ENCODE results near the gene NHEJ1. TPM values are rescaled to one million over a fixed set of nuclear protein-coding genes. Genes with fewer than 3 reads are reported as not detected.
A peak's percentile ranks its signal among the peaks of the same experiment; 100 is the strongest.

NHEJ1 gene
- total RNA-seq, 3 donors from 2014 or later: 13.4 to 19.8 (median 17.6) TPM

DNA sequence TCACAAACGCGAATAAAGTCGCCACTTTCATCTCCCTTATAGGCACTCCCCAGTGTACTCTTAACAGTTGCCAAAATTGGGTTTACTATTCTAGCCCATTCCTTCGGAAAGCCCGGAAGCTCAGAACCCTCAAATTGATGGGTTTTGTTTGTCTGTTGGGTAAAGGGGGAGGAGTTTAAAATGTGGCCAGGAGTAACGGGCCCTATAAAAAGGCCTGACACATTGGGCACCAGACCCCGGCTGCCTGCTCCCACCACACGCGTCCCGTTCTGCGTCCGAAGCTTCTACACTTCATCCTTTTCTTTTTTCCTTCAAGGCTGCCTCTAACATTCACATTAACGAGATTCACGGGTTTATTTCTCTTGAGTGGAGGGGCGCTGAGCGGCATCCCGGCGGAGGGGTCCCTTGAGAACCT is 837 bp downstream of the NHEJ1 start:
- peak overlapping the region; percentile 67 to 86 (median 72) for H3K4me3 ChIP-seq
- no peaks in the 10 kb centered on the region for H3K36me3 ChIP-seq
- H3K9me3 ChIP-seq: no peaks in the 10 kb centered on the region
- H3K27ac ChIP-seq: peak overlapping the region; percentile 88 to 95
- DNase-seq (ENCODE audit: low spot score in 2 of 2): no peak
- H3K27me3 ChIP-seq: no peaks in the 10 kb centered on the region
- H3K4me1 ChIP-seq: no peaks in the 10 kb centered on the region
- TF ChIP-seq POLR2AphosphoS5 (IDR thresholded peaks at IDR 0.05) (no peak), POLR2A (IDR thresholded peaks at IDR 0.05) (no peak)
- TF ChIP-seq, protein P1, sequence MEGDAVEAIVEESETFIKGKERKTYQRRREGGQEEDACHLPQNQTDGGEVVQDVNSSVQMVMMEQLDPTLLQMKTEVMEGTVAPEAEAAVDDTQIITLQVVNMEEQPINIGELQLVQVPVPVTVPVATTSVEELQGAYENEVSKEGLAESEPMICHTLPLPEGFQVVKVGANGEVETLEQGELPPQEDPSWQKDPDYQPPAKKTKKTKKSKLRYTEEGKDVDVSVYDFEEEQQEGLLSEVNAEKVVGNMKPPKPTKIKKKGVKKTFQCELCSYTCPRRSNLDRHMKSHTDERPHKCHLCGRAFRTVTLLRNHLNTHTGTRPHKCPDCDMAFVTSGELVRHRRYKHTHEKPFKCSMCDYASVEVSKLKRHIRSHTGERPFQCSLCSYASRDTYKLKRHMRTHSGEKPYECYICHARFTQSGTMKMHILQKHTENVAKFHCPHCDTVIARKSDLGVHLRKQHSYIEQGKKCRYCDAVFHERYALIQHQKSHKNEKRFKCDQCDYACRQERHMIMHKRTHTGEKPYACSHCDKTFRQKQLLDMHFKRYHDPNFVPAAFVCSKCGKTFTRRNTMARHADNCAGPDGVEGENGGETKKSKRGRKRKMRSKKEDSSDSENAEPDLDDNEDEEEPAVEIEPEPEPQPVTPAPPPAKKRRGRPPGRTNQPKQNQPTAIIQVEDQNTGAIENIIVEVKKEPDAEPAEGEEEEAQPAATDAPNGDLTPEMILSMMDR (IDR thresholded peaks at IDR 0.05): no peak
- intact Hi-C loops (cut with DNase I; ENCODE audit: low total_unique reads): no loop called here

DNA sequence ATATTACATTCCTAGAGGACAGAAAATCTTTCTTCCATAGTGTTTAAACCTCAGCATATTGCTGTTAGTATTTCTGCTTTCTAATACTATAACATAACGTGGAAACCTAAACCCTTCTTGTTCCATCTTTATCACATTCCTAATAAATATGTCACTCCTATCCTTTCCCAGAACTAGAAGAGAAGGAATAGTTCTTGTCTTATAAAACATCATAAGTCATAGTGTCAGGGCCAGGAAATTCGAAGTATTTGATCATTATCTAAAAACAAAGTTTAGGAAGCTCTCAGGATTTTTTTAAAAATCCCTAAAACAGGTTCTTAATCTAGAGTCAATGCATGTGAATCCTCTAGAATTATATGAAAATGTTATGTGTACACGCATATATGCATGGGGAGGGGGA is 2.0 kb downstream of the NHEJ1 start:
- Histone ChIP-seq H3K4me1 (no peaks in the 10 kb centered on the region), H3K27me3 (no peaks in the 10 kb centered on the region), H3K4me3 (no peak overlapping the region), H3K36me3 (no peaks in the 10 kb centered on the region), H3K9me3 (no peaks in the 10 kb centered on the region), H3K27ac (no peak overlapping the region)
- no peak for DNase-seq (ENCODE audit: low spot score in 2 of 2)
- TF ChIP-seq POLR2A (IDR thresholded peaks at IDR 0.05) (no peak), POLR2AphosphoS5 (IDR thresholded peaks at IDR 0.05) (no peak)
- TF ChIP-seq, protein P1 (IDR thresholded peaks at IDR 0.05): no peak
- intact Hi-C loops (cut with DNase I; ENCODE audit: low total_unique reads): no loop called here

DNA sequence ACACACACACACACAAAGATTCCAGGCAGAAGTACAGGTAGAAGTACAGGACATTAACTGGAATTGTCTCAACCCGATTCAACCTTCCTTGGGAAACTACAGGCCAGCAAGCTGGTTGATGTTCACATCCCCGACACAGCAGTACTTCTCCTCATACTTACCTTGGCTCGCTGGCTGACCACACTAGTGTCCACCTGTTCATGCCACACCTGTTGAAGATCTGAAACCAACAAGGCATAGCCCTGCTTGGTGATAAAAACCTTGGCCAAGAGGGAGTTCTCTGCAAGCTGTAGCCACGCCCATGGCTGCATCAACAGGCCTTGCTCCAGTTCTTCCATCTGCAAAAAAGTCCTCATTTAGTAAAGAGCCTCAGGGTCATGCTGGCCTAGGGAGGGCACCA is 2.6 kb downstream of the NHEJ1 start:
- Histone ChIP-seq H3K4me3 (no peak overlapping the region), H3K27me3 (no peaks in the 10 kb centered on the region), H3K9me3 (no peaks in the 10 kb centered on the region), H3K4me1 (no peaks in the 10 kb centered on the region), H3K27ac (no peak overlapping the region), H3K36me3 (no peaks in the 10 kb centered on the region)
- intact Hi-C loops (cut with DNase I; ENCODE audit: low total_unique reads): no loop called here
- TF ChIP-seq POLR2A (IDR thresholded peaks at IDR 0.05): no peak
- no peak for TF ChIP-seq POLR2AphosphoS5 (IDR thresholded peaks at IDR 0.05)
- TF ChIP-seq, protein P1 (IDR thresholded peaks at IDR 0.05): no peak
- DNase-seq (ENCODE audit: low spot score in 2 of 2): no peak

GRCh38 chr2:219157396-219157795 is 3.2 kb downstream of the NHEJ1 start:
- TF ChIP-seq POLR2AphosphoS5 (IDR thresholded peaks at IDR 0.05) (no peak), POLR2A (IDR thresholded peaks at IDR 0.05) (no peak)
- TF ChIP-seq, protein P1 (IDR thresholded peaks at IDR 0.05): no peak
- intact Hi-C loops (cut with DNase I; ENCODE audit: low total_unique reads): no loop called here
- Histone ChIP-seq H3K4me1 (no peaks in the 10 kb centered on the region), H3K27me3 (no peaks in the 10 kb centered on the region), H3K9me3 (no peaks in the 10 kb centered on the region), H3K27ac (no peak overlapping the region), H3K4me3 (no peak overlapping the region), H3K36me3 (no peaks in the 10 kb centered on the region)
- no peak for DNase-seq (ENCODE audit: low spot score in 2 of 2)

DNA sequence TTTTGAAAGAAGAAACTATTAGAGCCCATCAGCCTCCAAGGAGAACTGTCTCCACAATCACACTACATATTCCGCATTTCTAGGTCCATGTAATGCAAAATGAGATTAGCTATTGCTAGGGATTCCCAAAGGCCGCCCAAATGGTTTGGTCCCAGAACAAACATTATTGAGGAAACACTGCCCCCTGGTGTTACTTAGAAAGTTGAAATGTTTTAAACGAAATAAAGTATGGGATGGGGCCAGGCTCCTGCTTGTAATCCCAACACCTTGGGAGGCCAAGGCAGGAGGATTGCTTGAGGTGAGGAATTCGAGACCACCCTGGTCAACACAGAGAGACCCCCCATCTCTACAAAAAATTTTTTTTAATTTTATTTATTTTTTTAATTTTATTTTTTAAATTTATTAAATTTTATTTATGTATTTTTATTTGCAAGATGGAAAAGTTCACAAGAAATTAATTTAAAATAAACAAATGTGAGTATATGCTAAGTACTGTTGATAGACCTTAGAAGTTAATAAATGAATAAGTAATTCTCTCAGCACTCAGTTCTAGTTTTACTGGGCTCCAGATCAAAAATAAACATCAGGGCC is 5.5 kb downstream of the NHEJ1 start:
- H3K27ac ChIP-seq: no peak overlapping the region
- no peaks in the 10 kb centered on the region for H3K27me3 ChIP-seq
- DNase-seq (ENCODE audit: low spot score in 2 of 2): no peak
- intact Hi-C loops (cut with DNase I; ENCODE audit: low total_unique reads): no loop called here
- H3K36me3 ChIP-seq: no peaks in the 10 kb centered on the region
- H3K4me3 ChIP-seq: no peak overlapping the region
- no peak for TF ChIP-seq POLR2AphosphoS5 (IDR thresholded peaks at IDR 0.05)
- TF ChIP-seq POLR2A (IDR thresholded peaks at IDR 0.05): no peak
- TF ChIP-seq, protein P1 (IDR thresholded peaks at IDR 0.05): peak; percentile 56 to 74 (median 72)
- no peaks in the 10 kb centered on the region for H3K9me3 ChIP-seq
- no peaks in the 10 kb centered on the region for H3K4me1 ChIP-seq
